ENCODE data around the gene UNG. TPM values are rescaled to one million over a fixed set of nuclear protein-coding genes. Genes with fewer than 3 reads are reported as not detected.

UNG gene
- total RNA-seq, 2 donors from 2014 or later = 52.0 to 58.1 TPM

DNA sequence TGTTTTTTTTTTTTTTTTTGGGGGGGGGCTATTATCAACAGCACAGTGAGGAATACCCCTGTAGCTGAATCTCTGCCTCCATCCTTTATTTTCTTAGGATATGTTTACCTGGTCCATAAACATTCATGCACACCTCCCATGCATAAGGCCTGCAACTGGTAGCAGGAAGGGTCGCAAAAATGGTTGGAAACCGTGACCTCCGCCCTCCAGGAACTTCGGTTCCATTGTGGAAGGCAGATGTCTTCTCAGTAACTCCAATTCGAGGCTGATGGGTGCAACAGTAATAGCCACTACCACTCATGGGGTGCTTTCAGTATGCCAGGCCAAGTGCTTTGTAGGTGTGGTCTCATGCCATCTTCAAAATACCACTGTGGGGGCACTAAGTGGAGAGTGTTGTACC is 59.2 kb downstream of the UNG start:
- no peaks in the 10 kb centered on the region for H3K36me3 Mint-ChIP-seq (ENCODE audit: insufficient read depth in 2 of 2)
- H3K27ac Mint-ChIP-seq = no peak overlapping the region
- H3K4me3 Mint-ChIP-seq = no peak overlapping the region
- ATAC-seq (replicated peaks in 1 of 2) (no peak), DNase-seq (no peak)
- H3K9me3 Mint-ChIP-seq = no peaks in the 10 kb centered on the region
- peaks cover 18% of the 10 kb centered on the region for H3K4me1 Mint-ChIP-seq (ENCODE audit: low read depth)
- no peaks in the 10 kb centered on the region for H3K27me3 Mint-ChIP-seq (ENCODE audit: low read depth)

DNA sequence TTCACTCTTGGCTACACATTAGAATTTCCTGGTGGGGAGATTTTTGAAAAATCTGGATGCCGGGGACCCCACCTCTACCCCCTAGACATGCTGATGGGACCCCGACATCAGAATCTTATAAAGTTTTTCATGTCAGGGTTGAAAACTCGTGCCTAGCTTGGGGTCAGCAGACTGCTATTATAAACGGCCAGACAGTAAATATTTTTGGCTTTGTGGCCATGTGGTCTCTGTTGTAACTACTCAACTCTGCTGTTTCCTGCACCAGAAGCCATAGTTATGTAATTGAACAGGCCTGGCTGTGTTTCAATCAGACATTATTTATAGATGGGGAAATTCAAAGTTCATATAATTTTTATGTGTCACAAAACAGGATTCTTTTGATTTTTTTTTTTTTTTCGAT is 60.6 kb downstream of the UNG start:
- Mint-ChIP-seq H3K4me3 (no peak overlapping the region), H3K27me3 (ENCODE audit: low read depth) (no peaks in the 10 kb centered on the region), H3K4me1 (ENCODE audit: low read depth) (peaks cover 18% of the 10 kb centered on the region), H3K9me3 (no peaks in the 10 kb centered on the region), H3K27ac (no peak overlapping the region), H3K36me3 (ENCODE audit: insufficient read depth in 2 of 2) (no peaks in the 10 kb centered on the region)
- ATAC-seq (replicated peaks in 1 of 2) (no peak), DNase-seq (no peak)

DNA sequence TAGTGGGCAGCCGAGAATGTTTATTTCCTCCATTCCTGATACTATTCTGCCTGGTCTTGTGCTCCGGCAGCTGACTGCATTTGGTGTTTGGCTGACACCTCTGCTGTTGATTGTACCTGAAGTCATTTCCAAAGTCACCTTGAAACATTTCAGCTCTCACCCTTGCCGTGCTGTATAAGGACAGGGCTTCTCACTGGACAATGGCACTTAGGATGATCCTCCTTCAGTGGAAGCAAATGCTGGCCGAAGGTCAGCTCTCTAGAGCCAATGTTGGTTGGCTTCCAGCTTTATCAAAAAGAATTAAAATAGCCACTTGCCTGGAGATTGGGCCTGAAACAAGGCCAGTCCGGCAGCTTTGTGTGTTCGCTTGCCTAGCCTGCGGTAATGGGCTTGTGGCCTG is 63.0 kb downstream of the UNG start:
- H3K4me1 Mint-ChIP-seq (ENCODE audit: low read depth) = peaks cover 2% of the 10 kb centered on the region
- no peak for DNase-seq
- no peaks in the 10 kb centered on the region for H3K9me3 Mint-ChIP-seq
- no peaks in the 10 kb centered on the region for H3K36me3 Mint-ChIP-seq (ENCODE audit: insufficient read depth in 2 of 2)
- no peak for ATAC-seq (replicated peaks in 1 of 2)
- no peaks in the 10 kb centered on the region for H3K27me3 Mint-ChIP-seq (ENCODE audit: low read depth)
- H3K4me3 Mint-ChIP-seq = no peak overlapping the region
- no peak overlapping the region for H3K27ac Mint-ChIP-seq

Other genes starting within 250 kb of the UNG start
- 10 to 100 TPM; 33.8 to 48.8 TPM for gene SSH1, start 240.0 kb upstream of the UNG start, total RNA-seq
- not detected for gene DAO, start 217.5 kb upstream of the UNG start, total RNA-seq
- not detected for gene SVOP, start 76.5 kb upstream of the UNG start, total RNA-seq
- 10 to 100 TPM; 15.9 to 21.6 TPM for gene USP30, start 45.0 kb upstream of the UNG start, total RNA-seq
- 10 to 100 TPM; 29.5 to 34.6 TPM for gene ALKBH2, start 4.1 kb upstream of the UNG start, total RNA-seq
- 10 to 100 TPM; 10.2 to 12.2 TPM for gene ACACB, start 19.0 kb downstream of the UNG start, total RNA-seq
- gene FOXN4, start 211.7 kb downstream of the UNG start, total RNA-seq = not detected

Measured in activated T-cell treated with anti-CD3 and anti-CD28 coated beads, Interleukin-2, amount 50 U/mL, for 72 hours (primary cell).